ENCODE data around the gene MLLT10.

The MLLT10 gene

GRCh38 chr10:21759232-21759631 is 225.2 kb downstream of the MLLT10 start:
- no peaks in the 10 kb centered on the region for H3K9me3 Mint-ChIP-seq
- intact Hi-C loops (cut with micrococcal nuclease) = no loop called here
- H3K4me3 Mint-ChIP-seq = no peak overlapping the region
- H3K36me3 Mint-ChIP-seq (ENCODE audit: low read depth) = peaks cover 31% of the 10 kb centered on the region
- H3K27me3 Mint-ChIP-seq = no peaks in the 10 kb centered on the region
- H3K4me1 Mint-ChIP-seq (ENCODE audit: low read depth) = no peaks in the 10 kb centered on the region
- H3K27ac Mint-ChIP-seq = no peak overlapping the region

- H3K4me3 Mint-ChIP-seq = no peak overlapping the region
- intact Hi-C loops (cut with micrococcal nuclease) = no loop called here
- no peak overlapping the region for H3K27ac Mint-ChIP-seq
- H3K9me3 Mint-ChIP-seq = no peaks in the 10 kb centered on the region
- H3K4me1 Mint-ChIP-seq (ENCODE audit: low read depth) = peaks cover 5% of the 10 kb centered on the region
- H3K36me3 Mint-ChIP-seq (ENCODE audit: low read depth) = peaks cover 21% of the 10 kb centered on the region
- no peaks in the 10 kb centered on the region for H3K27me3 Mint-ChIP-seq
These were observed 226.3 kb downstream of the MLLT10 start for GRCh38 chr10:21760332-21760731.

- H3K36me3 Mint-ChIP-seq (ENCODE audit: low read depth) = peaks cover under 1% of the 10 kb centered on the region
- no peak overlapping the region for H3K4me3 Mint-ChIP-seq
- peaks cover 5% of the 10 kb centered on the region for H3K4me1 Mint-ChIP-seq (ENCODE audit: low read depth)
- no peak overlapping the region for H3K27ac Mint-ChIP-seq
- H3K9me3 Mint-ChIP-seq = no peaks in the 10 kb centered on the region
- intact Hi-C loops (cut with micrococcal nuclease) = no loop called here
- H3K27me3 Mint-ChIP-seq = no peaks in the 10 kb centered on the region
These were observed 230.6 kb downstream of the MLLT10 start for GRCh38 chr10:21764466-21765189.

GRCh38 chr10:21769041-21769440 is 235.0 kb downstream of the MLLT10 start:
- H3K4me1 Mint-ChIP-seq (ENCODE audit: low read depth) = peaks cover 5% of the 10 kb centered on the region
- H3K27me3 Mint-ChIP-seq = no peaks in the 10 kb centered on the region
- peaks cover 5% of the 10 kb centered on the region for H3K36me3 Mint-ChIP-seq (ENCODE audit: low read depth)
- H3K4me3 Mint-ChIP-seq = no peak overlapping the region
- peaks cover 8% of the 10 kb centered on the region for H3K9me3 Mint-ChIP-seq
- intact Hi-C loops (cut with micrococcal nuclease) = no loop called here
- H3K27ac Mint-ChIP-seq = no peak overlapping the region

GRCh38 chr10:21771219-21771618 is 237.2 kb downstream of the MLLT10 start:
- intact Hi-C loops (cut with micrococcal nuclease) = no loop called here

GRCh38 chr10:21776883-21777282 is 242.9 kb downstream of the MLLT10 start:
- no peak overlapping the region for H3K4me3 Mint-ChIP-seq
- H3K27ac Mint-ChIP-seq = no peak overlapping the region
- H3K36me3 Mint-ChIP-seq (ENCODE audit: low read depth) = peaks cover 36% of the 10 kb centered on the region
- H3K27me3 Mint-ChIP-seq = no peaks in the 10 kb centered on the region
- intact Hi-C loops (cut with micrococcal nuclease) = no loop called here
- H3K4me1 Mint-ChIP-seq (ENCODE audit: low read depth) = no peaks in the 10 kb centered on the region
- H3K9me3 Mint-ChIP-seq = peaks cover 45% of the 10 kb centered on the region

More at GRCh38 chr10:21771219-21771618, 237.2 kb downstream of the MLLT10 start:
- Mint-ChIP-seq H3K27me3 (no peaks in the 10 kb centered on the region), H3K36me3 (ENCODE audit: low read depth) (peaks cover 5% of the 10 kb centered on the region), H3K27ac (no peak overlapping the region), H3K4me1 (ENCODE audit: low read depth) (no peaks in the 10 kb centered on the region), H3K9me3 (peaks cover 8% of the 10 kb centered on the region), H3K4me3 (no peak overlapping the region)

- intact Hi-C loops (cut with micrococcal nuclease) = no loop called here
- Mint-ChIP-seq H3K36me3 (ENCODE audit: low read depth) (no peaks in the 10 kb centered on the region), H3K9me3 (peaks cover 16% of the 10 kb centered on the region), H3K4me3 (no peak overlapping the region), H3K27ac (no peak overlapping the region), H3K27me3 (no peaks in the 10 kb centered on the region), H3K4me1 (ENCODE audit: low read depth) (no peaks in the 10 kb centered on the region)
These were observed 257.2 kb downstream of the MLLT10 start for GRCh38 chr10:21791276-21791675.
